SU-DHL-6 (cell line): Measurements from ENCODE around the gene ZNF71.

Experiments
- EZH2phosphoT487 ChIP-seq: fragments of 200-600 bp; sonication (generic), shearing (Covaris generic); conservative IDR thresholded peaks from 2 replicates; pipeline ENCODE4 v1.6.1; 2018; ENCODE audit warnings: mild to moderate bottlenecking, antibody characterized with exemption, low read length, moderate library complexity, mixed read lengths
- TF ChIP-seq, protein P1 (sequence below): fragments of 200-600 bp; sonication (generic); IDR thresholded peaks from one replicate; pipeline ENCODE4 v1.5.1; 2017; ENCODE audit warnings: antibody characterized with exemption, mild to moderate bottlenecking, low read length, moderate library complexity; ENCODE audit not compliant: insufficient read depth, poor library complexity, severe bottlenecking

DNA sequence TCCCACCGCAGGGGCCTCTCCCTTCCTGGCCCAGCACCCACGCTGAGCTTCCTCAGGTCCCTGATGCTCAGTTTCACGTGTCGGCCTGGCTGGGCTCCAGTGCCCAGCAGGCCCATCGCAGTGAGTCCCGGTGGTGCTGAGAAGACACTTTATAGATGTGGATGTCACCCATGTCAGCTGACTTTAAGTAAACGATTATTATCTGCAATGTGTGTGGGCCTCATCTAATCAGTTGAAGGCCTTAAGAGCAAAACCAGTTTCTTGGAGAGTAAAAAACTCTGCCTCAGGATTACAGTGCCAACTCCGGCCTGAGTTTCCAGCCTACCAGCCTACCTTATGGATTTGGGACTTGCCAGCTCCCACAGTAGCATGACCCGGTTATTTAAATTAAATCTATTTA is 30.6 kb downstream of the ZNF71 start:
- TF ChIP-seq, protein P1, sequence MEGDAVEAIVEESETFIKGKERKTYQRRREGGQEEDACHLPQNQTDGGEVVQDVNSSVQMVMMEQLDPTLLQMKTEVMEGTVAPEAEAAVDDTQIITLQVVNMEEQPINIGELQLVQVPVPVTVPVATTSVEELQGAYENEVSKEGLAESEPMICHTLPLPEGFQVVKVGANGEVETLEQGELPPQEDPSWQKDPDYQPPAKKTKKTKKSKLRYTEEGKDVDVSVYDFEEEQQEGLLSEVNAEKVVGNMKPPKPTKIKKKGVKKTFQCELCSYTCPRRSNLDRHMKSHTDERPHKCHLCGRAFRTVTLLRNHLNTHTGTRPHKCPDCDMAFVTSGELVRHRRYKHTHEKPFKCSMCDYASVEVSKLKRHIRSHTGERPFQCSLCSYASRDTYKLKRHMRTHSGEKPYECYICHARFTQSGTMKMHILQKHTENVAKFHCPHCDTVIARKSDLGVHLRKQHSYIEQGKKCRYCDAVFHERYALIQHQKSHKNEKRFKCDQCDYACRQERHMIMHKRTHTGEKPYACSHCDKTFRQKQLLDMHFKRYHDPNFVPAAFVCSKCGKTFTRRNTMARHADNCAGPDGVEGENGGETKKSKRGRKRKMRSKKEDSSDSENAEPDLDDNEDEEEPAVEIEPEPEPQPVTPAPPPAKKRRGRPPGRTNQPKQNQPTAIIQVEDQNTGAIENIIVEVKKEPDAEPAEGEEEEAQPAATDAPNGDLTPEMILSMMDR = no peak
- TF ChIP-seq EZH2phosphoT487 = no peak
